Endothelial cell (in vitro differentiated cells): ENCODE data around the gene SRRM3. TPM values are rescaled to one million over a fixed set of nuclear protein-coding genes. Genes with fewer than 3 reads are reported as not detected.
A peak's percentile ranks its signal among the peaks of the same experiment; 100 is the strongest.

Experiments
- DNase-seq: peaks from one replicate; pipeline ENCODE4 v3.0.0; 2021; ENCODE audit warnings: low spot score
- H3K27ac Mint-ChIP-seq: one replicate; pipeline ENCODE4 v1.8.0; 2021; ENCODE audit warnings: mixed read lengths, inconsistent platforms; ENCODE audit not compliant: unreplicated experiment
- H3K27me3 Mint-ChIP-seq: one replicate; pipeline ENCODE4 v1.8.0; 2021; ENCODE audit warnings: mild to moderate bottlenecking, moderate library complexity, mixed read lengths, inconsistent platforms; ENCODE audit not compliant: unreplicated experiment
- H3K36me3 Mint-ChIP-seq: one replicate; pipeline ENCODE4 v1.8.0; 2021; ENCODE audit warnings: mild to moderate bottlenecking, low read depth, mixed read lengths, inconsistent platforms; ENCODE audit not compliant: unreplicated experiment
- H3K4me1 Mint-ChIP-seq: one replicate; pipeline ENCODE4 v1.8.0; 2021; ENCODE audit warnings: mild to moderate bottlenecking, mixed read lengths, inconsistent platforms; ENCODE audit not compliant: unreplicated experiment
- H3K4me3 Mint-ChIP-seq: one replicate; pipeline ENCODE4 v1.8.0; 2021; ENCODE audit warnings: mild to moderate bottlenecking, mixed read lengths, inconsistent platforms; ENCODE audit not compliant: unreplicated experiment
- H3K9me3 Mint-ChIP-seq: one replicate; pipeline ENCODE4 v1.8.0; 2021; ENCODE audit warnings: mixed read lengths, inconsistent platforms; ENCODE audit not compliant: unreplicated experiment
- total RNA-seq: library from RNA; stranded (reverse); fragmentation: NEBNext Ultra II Directional; extraction: Animal tissue kit (Norgen Biotek cat#: 25700); gene quantifications from one replicate; pipeline ENCODE4 v1.2.1, GENCODE V29; 2021; ENCODE audit not compliant: unreplicated experiment
- TF ChIP-seq, protein P1 (sequence below): fragments of 200-600 bp; sonication (generic); IDR thresholded peaks from one replicate; pipeline ENCODE4 v1.5.0; 2021; ENCODE audit warnings: antibody characterized with exemption; ENCODE audit not compliant: unreplicated experiment

SRRM3 gene
- total RNA-seq, 1 donor from 2014 or later = 27.1 TPM

DNA sequence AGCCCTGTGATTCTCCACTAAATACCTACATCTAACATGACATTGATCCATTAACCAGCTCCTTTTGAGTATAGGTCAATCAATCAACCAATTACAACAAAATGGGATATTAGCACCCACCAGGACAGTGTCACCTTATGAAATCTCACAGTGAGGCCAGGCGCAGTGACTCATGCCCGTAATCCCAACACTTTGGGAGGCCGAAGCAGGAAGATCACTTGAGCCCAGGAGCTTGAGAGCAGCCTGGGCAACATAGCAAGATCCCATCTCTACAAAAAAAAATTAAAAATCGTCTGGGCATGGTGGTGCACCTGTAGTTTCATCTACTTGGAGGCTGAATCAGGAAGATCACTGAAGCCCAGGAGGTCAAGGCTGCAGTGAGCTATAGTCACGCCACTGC is 28.5 kb downstream of the SRRM3 start:
- H3K4me1 Mint-ChIP-seq = peaks cover 11% of the 10 kb centered on the region
- DNase-seq = no peak
- H3K4me3 Mint-ChIP-seq = no peak overlapping the region
- H3K9me3 Mint-ChIP-seq = no peaks in the 10 kb centered on the region
- peaks cover 4% of the 10 kb centered on the region for H3K27me3 Mint-ChIP-seq
- no peaks in the 10 kb centered on the region for H3K36me3 Mint-ChIP-seq
- no peak overlapping the region for H3K27ac Mint-ChIP-seq
- TF ChIP-seq, protein P1, sequence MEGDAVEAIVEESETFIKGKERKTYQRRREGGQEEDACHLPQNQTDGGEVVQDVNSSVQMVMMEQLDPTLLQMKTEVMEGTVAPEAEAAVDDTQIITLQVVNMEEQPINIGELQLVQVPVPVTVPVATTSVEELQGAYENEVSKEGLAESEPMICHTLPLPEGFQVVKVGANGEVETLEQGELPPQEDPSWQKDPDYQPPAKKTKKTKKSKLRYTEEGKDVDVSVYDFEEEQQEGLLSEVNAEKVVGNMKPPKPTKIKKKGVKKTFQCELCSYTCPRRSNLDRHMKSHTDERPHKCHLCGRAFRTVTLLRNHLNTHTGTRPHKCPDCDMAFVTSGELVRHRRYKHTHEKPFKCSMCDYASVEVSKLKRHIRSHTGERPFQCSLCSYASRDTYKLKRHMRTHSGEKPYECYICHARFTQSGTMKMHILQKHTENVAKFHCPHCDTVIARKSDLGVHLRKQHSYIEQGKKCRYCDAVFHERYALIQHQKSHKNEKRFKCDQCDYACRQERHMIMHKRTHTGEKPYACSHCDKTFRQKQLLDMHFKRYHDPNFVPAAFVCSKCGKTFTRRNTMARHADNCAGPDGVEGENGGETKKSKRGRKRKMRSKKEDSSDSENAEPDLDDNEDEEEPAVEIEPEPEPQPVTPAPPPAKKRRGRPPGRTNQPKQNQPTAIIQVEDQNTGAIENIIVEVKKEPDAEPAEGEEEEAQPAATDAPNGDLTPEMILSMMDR = no peak

DNA sequence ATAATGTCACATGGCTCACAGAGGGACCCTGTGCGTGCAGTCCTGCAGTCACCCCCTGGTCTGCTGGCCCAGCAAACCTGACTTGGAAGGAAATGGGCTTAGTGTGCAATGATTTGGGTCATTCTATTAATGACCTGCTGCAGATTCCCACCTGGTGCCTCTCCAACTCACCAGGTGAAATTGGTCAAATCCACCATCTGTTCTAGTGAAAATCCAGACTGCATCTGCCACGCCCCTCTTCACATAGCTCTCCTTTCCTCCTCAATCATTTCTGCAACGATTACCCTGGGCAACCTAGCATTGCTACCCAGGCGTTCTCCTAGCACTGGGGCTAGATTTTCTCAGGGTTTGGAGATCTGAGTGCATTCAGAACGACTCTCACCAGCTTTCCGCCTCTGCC is 29.4 kb downstream of the SRRM3 start:
- DNase-seq = no peak
- Mint-ChIP-seq H3K27ac (no peak overlapping the region), H3K36me3 (no peaks in the 10 kb centered on the region), H3K4me1 (peaks cover 11% of the 10 kb centered on the region), H3K9me3 (no peaks in the 10 kb centered on the region), H3K4me3 (no peak overlapping the region), H3K27me3 (peaks cover 4% of the 10 kb centered on the region)
- TF ChIP-seq, protein P1 = no peak

DNA sequence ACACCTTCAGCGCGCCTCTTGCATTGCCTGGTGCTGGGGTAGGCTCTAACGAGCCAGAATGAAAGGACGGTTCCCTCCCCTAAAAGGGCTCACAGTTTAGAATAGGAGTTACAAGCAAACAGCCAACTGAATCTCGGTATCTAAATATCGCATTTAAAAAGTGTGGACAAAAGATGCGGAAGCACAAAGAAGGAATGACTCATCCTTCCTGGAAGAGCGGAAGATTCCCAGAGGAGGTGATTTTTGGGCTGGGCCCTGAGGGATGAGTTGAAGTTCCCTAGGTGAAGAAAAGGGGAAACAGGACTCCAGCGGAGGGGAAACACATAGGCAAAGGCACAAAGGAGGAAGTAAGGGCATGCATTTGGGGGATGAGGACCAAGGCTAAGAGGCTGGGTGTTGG is 29.9 kb downstream of the SRRM3 start:
- Mint-ChIP-seq H3K27me3 (peaks cover 4% of the 10 kb centered on the region), H3K36me3 (no peaks in the 10 kb centered on the region), H3K4me1 (peaks cover 11% of the 10 kb centered on the region), H3K4me3 (no peak overlapping the region), H3K9me3 (no peaks in the 10 kb centered on the region), H3K27ac (no peak overlapping the region)
- DNase-seq = no peak
- TF ChIP-seq, protein P1 = no peak

DNA sequence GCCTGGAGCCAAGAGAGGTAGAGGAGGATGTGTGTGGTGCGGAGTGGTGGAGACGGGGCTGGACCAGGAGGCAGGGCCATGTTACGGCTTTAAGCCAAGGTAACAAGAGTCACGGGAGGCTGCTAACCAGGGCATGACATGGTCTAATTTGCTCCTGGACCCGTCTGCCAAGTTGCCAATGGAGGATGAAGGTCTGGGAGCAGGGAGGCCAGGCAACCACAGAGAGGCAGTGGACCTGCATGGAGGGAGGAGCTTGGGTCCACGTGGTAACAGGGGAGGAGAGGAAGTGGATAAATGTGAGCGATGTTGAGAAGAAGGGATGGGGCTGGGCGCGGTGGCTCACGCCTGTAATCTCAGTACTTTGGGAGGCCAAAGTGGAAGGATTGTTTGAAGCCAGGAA is 31.0 kb downstream of the SRRM3 start:
- Mint-ChIP-seq H3K4me1 (peaks cover 11% of the 10 kb centered on the region), H3K27me3 (peaks cover 2% of the 10 kb centered on the region), H3K4me3 (no peak overlapping the region), H3K36me3 (no peaks in the 10 kb centered on the region), H3K9me3 (no peaks in the 10 kb centered on the region), H3K27ac (peak overlapping the region; percentile 74)
- TF ChIP-seq, protein P1 = no peak
- no peak for DNase-seq

DNA sequence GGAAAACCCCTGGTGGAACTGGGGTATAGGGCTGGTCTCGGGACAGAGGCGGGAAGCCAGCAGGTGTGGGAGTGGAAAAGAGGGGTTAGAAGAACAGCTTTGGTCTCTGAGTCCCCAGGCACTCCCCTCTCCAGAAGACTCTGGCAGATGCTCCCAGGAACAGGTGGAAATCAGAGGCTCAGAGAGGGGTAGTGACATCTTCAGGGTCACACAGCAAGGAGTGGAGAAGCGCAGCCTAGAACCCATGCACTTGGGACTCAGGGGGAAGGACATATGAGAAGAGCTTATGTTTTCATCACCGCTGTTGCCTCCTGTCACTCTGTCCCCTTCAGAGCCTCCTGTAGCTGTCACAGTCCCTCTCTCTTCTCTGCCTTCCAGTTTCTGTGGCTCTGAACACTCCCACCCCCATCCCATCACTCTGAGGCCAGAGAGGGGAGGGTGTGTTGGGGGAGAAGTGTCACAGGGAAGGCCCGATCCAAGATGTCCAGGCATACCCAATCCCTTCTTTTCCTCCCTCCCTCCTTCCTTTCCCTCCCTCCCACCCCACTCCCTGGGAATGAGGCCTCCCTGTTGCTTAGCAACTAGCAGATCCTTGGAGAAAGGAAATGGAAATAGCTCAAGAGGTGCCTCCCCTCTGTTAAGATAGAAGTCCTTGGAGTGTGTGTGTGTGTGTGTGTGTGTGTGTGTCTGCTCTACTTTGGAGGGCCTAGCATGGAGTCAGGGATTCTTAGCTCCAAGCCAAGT is 32.0 kb downstream of the SRRM3 start:
- DNase-seq = no peak
- TF ChIP-seq, protein P1 = no peak
- H3K36me3 Mint-ChIP-seq = no peaks in the 10 kb centered on the region
- H3K27me3 Mint-ChIP-seq = peaks cover 2% of the 10 kb centered on the region
- H3K27ac Mint-ChIP-seq = peak overlapping the region; percentile 77
- H3K4me3 Mint-ChIP-seq = no peak overlapping the region
- H3K4me1 Mint-ChIP-seq = peaks cover 11% of the 10 kb centered on the region
- H3K9me3 Mint-ChIP-seq = no peaks in the 10 kb centered on the region
